Stimulated activated CD4-positive, alpha-beta T cell treated with anti-CD3 and anti-CD28 coated beads, Interleukin-15, amount 100 ng/mL, for 1 hour (primary cell): Measurements from ENCODE around the gene CYP4A22.
"Not testable (repeated sequence)": the region's sequence is repeated elsewhere in the genome, so short reads cannot be mapped to it uniquely, and the experiment has no call there.

Experiments
- DNase-seq, 2 donors: peaks; one replicate each; pipeline ENCODE4 v3.0.0-alpha.2; 2020; ENCODE audit warnings: low read depth in 1 of 2, low spot score in 1 of 2

CYP4A22 gene

DNA sequence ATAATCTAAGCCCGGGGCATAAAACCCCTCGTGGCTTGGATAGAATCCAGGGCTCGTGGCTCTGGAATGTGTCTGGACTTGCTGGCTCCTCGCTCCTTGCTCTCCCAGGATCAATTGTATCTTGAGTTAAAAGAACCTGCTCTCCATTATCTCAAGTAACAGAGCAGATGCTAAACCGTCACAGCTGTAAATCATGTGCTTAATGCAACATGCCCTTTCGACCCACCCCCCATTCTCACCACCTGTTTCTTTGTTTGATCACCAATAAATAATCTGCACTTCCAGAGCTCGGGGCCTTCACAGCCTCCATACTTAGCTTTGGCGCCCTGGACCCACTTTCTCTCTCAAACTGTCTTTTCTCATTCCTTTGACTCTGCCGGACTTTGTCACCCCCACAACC, 11.9 kb downstream of the CYP4A22 start:
- not testable (repeated sequence) for DNase-seq

DNA sequence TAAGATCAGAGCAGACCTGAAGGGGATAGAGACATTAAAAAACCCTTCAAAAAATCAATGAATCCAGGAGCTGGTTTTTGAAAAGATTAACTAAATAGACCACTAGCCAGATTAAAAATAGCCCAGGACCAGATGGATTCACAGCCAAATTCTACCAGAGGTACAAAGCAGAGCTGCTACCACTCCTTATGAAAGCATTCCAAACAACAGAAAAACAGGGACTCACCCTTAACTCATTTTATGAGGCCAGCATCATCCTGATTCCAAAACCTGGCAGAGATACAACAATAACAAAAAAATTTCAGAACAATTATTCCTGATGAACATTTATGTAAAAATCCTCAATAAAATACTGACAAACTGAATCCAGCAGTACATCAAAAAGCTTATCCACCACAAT, 19.2 kb downstream of the CYP4A22 start:
- DNase-seq: not testable (repeated sequence)

- DNase-seq: not testable (repeated sequence)
Measured at GRCh38 chr1:47157957-47158356, 20.7 kb downstream of the CYP4A22 start.

- DNase-seq: no peak
Measured at GRCh38 chr1:47160716-47161115, 23.5 kb downstream of the CYP4A22 start.

GRCh38 chr1:47161298-47162040, 24.2 kb downstream of the CYP4A22 start:
- DNase-seq: no peak

GRCh38 chr1:47164552-47164951, 27.3 kb downstream of the CYP4A22 start:
- DNase-seq: no peak

GRCh38 chr1:47172782-47173181, 35.5 kb downstream of the CYP4A22 start:
- DNase-seq: no peak

DNA sequence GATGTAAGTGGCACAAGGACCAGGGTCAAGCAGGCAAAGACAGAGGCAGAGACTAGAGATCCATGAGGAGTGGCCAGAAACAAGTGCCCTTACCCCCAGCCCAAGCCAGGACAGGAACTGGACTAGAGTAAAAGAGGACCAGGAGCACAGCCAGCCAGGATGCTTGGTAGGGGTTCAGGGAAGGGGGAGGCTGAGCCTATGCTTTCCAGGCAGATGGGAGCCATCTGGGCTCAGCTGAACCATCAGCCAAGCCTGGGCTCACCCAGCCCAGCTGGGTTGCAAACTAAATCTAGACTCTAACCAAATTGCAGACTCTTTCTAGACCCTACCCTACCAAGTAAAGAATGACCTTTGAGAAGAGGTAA, 37.4 kb downstream of the CYP4A22 start:
- DNase-seq: no peak

- DNase-seq: peak in 1 of 2 donors; percentile 10
Measured at GRCh38 chr1:47175227-47175934, 38.1 kb downstream of the CYP4A22 start.

DNA sequence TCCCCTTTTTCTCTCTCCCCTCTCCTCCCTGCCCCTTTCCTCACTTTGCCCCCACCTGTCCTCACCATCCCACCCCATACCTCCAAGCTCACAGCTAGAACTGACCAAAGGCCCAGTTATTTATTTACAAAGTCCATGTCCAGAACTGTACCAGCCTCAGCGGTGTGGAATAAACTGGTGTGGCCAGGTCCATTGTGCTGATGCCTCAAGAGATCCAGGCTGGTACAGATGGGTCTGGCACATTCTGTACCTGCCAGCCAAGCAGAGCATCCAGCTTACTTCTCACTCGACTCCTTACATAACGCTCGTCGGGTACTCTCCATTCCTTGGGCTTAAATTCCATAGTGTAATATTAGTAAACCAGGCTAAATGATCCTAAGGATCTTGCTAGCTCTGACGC, 40.8 kb downstream of the CYP4A22 start:
- no peak for DNase-seq

DNA sequence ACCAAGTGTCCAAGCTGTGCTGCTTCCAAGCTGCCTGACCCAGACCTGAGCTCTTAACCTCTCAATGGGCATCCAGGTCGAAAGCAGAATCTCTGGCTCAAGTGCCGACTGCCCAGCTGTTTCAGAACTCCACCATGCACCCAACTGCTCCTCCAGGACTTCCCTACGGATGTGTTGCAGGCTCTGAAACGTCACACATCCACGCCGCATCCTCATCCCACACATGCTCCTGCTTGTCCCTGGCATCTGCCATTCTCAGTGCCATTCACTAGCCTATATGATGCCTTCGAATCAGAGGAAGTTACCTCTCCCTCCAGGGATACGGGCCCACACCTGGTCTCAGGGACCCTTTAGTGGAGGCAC, 41.4 kb downstream of the CYP4A22 start:
- DNase-seq: no peak

DNA sequence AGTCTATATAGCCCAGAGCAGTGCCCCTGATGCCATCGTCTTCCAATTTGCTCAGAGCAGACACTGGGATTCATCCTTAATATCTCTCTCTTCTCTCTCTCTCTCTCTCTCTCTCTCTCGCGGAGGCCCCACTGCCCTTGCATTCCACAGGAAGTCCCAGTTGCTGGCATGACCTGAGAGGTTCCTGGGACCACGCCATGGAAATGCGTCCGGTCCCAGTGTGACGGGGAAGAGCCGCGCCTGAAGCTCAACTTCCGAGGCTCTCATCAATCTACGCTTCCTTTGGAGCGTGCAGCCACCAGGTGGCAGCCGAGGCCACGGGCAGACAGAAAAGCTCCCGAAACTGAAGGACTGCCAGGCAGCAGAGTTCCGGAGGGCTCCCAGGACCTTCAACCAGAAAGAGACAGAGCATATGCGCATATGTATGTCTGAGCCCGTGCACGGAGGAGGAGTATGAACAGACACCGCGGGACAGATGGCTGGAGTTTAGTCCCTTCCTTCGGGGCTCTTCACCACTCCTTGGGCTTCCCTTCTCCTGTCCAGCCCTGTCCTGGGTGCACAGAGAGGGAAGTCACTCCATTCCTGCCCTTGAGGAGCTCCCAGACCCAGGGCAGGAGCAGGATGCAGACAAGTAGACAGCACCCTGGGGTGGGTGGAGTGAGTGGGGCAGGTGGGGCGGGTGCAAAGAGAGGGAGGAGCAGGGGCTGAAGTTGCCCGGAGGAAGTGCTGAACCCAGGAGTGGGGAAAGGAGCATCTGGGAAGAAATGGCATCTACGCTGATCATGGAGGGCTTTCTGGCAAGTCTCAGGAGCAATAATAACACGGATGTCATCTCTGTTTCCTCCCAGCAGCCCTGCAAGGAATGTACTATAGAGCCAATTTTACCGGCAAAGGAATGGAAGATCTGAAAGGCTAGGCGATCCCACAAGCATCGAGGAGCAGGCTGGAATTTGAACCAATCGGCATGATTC, 42.1 kb downstream of the CYP4A22 start:
- peak; percentile 22 to 66 for DNase-seq

- DNase-seq: no peak
Measured at GRCh38 chr1:47179988-47180563, 42.8 kb downstream of the CYP4A22 start.

- no peak for DNase-seq
Measured at GRCh38 chr1:47180603-47181094, 43.4 kb downstream of the CYP4A22 start.

GRCh38 chr1:47181095-47181954, 44.1 kb downstream of the CYP4A22 start:
- DNase-seq: no peak

DNA sequence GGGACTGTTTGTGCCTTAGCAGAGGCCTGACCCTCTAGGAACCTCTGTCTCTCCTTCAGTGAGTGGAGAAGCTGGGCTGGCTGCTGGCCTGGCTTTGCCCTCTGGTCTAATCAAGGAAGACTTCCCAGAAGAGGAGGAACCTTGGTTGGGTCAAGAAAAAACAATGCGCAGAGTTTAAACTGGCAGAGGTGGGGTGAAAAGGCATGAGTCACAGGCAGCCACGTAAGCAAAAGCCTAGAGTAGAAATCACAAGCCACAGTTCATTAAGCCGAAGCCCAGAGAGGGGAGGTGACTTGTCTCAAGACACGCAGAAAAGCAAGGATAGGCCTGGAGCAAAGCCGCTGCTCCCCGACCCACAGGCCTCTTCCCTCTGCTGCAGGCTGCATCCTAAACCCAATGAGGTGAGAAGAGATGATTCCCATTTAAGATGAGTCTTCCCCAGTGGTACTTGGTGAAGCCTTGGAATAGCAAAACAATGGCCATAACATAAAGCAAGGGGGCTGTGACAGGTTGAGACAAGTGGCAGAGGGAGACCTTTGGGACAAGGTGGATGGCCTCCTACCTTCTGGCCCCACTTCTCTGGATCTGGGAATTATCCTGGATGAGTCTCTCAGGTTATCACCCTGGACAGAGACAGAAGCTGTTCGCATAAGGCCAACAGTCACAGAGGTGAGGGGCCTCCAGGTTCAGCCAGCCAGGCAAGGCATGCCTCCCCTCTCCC, 44.9 kb downstream of the CYP4A22 start:
- DNase-seq: no peak

DNA sequence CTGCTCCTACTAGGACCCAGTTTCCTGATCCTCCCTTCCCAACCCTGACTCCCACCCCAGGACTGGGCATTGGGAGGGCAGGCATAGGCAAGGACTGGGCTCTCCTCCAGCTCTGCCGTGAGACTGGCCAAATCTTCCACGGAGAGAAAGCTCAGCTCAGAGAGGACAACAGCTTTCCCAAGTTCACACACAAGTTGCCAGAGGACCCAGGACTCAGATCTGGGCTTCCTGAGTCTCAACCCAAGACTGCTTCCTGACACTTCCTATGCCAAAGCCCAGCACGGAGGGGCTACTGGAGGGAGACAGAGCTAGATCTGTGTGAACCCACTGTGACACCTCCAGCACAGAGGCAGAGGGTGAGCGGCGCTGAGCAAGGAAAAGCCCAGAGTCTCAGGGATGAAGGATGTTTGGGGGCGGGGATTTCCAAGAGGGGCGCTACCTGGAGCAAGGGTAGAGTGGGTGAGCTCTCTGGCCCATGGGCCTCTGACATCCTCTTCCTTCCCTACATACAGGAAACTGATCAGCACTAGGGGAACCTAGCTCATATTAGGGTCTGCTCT, 45.5 kb downstream of the CYP4A22 start:
- DNase-seq: no peak

DNA sequence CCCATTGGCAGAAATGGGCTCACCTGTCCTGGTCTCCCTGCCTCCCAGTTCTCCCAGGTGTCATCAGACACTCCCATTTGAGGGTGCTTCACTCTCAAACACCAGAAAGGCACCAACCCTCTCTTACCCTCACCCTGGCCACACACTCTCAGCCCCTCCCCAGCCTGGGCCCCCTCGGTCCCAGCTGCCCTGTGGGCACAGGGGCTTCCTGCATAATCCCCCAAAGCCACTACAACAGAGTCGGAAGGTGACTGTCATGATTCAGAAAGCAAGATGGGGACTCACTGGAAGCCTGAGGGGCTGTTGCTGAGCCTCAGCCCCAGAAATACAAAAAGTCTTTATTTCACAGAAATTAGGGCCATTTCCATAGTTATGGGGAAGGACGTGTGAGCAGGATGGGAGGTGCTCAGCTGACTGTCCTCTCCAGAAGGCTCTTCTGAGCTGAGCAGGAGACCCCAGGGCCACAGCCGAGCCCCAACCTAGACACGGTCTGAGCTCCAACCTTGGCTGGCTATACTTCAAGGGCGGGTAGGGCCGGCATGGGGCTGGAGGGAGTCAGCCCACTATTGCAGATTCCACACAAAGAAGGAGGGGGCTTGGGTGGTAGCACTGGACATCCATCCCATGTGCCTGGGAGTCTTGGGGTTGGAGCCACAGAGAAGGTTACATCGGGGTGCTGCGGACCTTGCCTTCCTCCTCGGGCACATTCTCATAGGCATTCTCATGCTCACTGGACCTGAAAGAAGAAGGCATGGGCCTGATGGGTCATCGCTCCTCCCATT, 46.3 kb downstream of the CYP4A22 start:
- no peak for DNase-seq
